Tibial nerve (tissue), 4 donors: ENCODE data around the gene NRXN3.

ENCODE experiments used
- EP300 ChIP-seq, 2 donors: sonication (generic); formaldehyde crosslinking; IDR thresholded peaks; one replicate each; pipeline ENCODE4 v1.6.1; 2017; ENCODE audit warnings: antibody characterized with exemption in 2 of 2, mild to moderate bottlenecking in 1 of 2
- POLR2A ChIP-seq, 2 donors: fragments of 450-650 bp; IDR thresholded peaks; one replicate each; pipeline ENCODE4 v1.6.1; 2017; ENCODE audit warnings: antibody characterized with exemption in 2 of 2, mild to moderate bottlenecking in 2 of 2, moderate library complexity in 2 of 2
- TF ChIP-seq, protein P1 (sequence below), 5 experiments: fragments of 200-600 bp in 3 of 5; fragments of 450-650 bp in 2 of 5; sonication (generic) in 3 of 5; IDR thresholded peaks; one replicate each; pipeline ENCODE4 v1.5.1; 2016 to 2019; ENCODE audit warnings: antibody characterized with exemption in 5 of 5, mild to moderate bottlenecking in 3 of 5, moderate library complexity in 2 of 5

DNA sequence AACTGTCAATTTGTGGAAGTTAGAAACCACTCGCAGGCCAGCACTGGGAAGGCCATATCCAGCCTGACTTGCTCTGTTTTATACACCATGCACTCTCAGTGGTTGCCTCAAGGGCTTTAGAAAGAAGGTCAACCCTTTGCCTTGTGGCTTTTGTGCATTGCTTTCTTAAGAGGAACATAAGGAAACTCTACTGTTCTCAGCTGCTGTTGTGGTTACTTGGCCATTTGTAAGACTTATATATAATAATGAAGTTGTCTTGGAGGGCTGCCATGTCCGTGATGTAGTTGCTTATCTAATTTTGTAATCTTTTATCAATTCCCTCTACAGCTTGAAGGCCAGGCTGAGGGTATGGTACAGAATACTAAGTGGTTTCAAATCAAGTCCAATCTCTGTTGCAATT, 1403.3 kb downstream of the NRXN3 start:
- TF ChIP-seq POLR2A (IDR thresholded peaks at IDR 0.05) (no peak), EP300 (IDR thresholded peaks at IDR 0.05) (no peak)
- TF ChIP-seq, protein P1, sequence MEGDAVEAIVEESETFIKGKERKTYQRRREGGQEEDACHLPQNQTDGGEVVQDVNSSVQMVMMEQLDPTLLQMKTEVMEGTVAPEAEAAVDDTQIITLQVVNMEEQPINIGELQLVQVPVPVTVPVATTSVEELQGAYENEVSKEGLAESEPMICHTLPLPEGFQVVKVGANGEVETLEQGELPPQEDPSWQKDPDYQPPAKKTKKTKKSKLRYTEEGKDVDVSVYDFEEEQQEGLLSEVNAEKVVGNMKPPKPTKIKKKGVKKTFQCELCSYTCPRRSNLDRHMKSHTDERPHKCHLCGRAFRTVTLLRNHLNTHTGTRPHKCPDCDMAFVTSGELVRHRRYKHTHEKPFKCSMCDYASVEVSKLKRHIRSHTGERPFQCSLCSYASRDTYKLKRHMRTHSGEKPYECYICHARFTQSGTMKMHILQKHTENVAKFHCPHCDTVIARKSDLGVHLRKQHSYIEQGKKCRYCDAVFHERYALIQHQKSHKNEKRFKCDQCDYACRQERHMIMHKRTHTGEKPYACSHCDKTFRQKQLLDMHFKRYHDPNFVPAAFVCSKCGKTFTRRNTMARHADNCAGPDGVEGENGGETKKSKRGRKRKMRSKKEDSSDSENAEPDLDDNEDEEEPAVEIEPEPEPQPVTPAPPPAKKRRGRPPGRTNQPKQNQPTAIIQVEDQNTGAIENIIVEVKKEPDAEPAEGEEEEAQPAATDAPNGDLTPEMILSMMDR (IDR thresholded peaks at IDR 0.05), result no peak
